ENCODE measurements around the gene IL20RB.

DNA sequence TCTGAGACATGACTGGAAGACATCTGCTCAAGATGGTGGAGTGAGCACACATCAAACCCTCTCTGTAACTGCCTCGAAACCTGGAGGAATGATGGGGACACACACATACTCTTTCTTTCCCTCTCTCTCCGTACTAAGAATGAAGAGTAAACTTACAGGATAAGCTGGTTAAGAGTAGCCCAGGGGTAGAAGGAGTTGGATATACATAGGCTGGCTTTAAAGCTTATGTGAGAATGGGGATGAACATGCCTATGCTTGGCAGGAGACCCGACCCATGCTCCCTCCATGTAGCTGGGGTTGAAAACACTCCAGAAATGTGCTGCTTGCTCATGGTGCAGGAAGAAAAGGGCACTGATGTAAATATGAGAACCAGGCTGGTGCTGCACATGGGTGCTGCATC is 68.9 kb downstream of the IL20RB start:
- TF ChIP-seq, protein P1, sequence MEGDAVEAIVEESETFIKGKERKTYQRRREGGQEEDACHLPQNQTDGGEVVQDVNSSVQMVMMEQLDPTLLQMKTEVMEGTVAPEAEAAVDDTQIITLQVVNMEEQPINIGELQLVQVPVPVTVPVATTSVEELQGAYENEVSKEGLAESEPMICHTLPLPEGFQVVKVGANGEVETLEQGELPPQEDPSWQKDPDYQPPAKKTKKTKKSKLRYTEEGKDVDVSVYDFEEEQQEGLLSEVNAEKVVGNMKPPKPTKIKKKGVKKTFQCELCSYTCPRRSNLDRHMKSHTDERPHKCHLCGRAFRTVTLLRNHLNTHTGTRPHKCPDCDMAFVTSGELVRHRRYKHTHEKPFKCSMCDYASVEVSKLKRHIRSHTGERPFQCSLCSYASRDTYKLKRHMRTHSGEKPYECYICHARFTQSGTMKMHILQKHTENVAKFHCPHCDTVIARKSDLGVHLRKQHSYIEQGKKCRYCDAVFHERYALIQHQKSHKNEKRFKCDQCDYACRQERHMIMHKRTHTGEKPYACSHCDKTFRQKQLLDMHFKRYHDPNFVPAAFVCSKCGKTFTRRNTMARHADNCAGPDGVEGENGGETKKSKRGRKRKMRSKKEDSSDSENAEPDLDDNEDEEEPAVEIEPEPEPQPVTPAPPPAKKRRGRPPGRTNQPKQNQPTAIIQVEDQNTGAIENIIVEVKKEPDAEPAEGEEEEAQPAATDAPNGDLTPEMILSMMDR (IDR thresholded peaks at IDR 0.05): no peak
- no peak for TF ChIP-seq POLR2A (IDR thresholded peaks at IDR 0.05)

Data from adrenal gland (tissue), 5 donors.